Measurements from ENCODE around the gene EVA1C. TPM values are rescaled to one million over a fixed set of nuclear protein-coding genes. Genes with fewer than 3 reads are reported as not detected.

Gene EVA1C
- total RNA-seq, 1 experiment from 2014 or later: 29.3 TPM

DNA sequence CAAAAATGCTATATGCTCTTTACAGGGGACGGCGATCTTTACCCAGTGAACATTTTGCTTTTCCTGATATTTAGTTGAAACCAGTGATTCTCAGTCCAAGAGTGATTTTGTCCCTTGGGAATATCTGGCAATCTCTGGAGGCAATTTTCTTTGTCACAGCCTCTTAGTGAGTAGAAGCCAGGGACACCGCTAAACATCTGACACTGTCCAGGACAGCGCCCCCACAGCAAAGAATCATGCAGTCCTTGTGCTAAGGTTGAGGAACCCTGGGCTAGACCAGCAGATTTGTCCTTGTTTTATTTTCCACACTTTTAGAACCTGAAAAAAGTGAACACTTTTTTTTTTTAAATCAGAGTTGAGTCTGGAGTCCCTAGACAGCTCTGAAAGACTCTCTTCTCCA lies 13.1 kb downstream of the EVA1C start:
- intact Hi-C loops (cut with micrococcal nuclease): no loop called here

DNA sequence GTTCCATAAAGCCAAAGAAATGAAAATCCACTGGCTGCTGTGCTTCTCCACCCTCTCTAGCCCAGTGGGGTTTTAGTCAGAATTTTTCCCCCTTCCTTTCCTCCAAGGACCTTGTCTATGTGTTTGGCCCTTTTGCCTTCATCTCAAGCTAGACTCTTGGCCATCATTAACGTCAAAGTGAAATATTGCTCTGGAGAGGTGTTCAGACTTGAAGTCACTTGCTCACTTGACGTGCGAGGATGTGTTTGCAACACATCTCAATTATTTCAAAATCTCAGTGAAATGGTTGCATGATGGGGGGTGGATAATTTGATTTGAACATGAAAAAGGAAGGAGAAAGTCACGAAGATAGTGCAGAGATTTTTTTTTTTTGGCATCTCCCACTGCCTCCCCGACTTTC lies 13.6 kb downstream of the EVA1C start:
- no peak overlapping the region for H3K4me3 ChIP-seq (replicated peaks in 1 of 2; ENCODE audit: low read depth in 1 of 2, low read length in 2 of 2)
- ChIA-PET POLR2A (no interaction called here), RAD21 (ENCODE audit: low non-redundant PET in 1 of 2, low total read pairs in 2 of 2, uncharacterized antibody in 2 of 2, unreplicated experiment in 2 of 2) (no interaction called here), CTCF (no interaction called here)
- no peak for ATAC-seq
- H3K4me2 ChIP-seq (ENCODE audit: low read length): peak overlapping the region; percentile 13
- intact Hi-C loops (cut with micrococcal nuclease): no loop called here
- H3K79me2 ChIP-seq (ENCODE audit: insufficient read depth, low read length): peaks cover 82% of the 10 kb centered on the region
- peaks cover 11 to 43% of the 10 kb centered on the region in 2 experiments; a peak in 3 of 4 replicates for H3K4me1 ChIP-seq (ENCODE audit: control insufficient read depth in 1 of 2, insufficient read depth in 2 of 2, low read length in 2 of 2)
- H3K9ac ChIP-seq (ENCODE audit: low read length): no peak overlapping the region
- no peak overlapping the region for H3K27ac ChIP-seq (ENCODE audit: low read depth, low read length)
- no peaks in the 10 kb centered on the region for H3K9me3 ChIP-seq (ENCODE audit: control insufficient read depth in 1 of 2, insufficient read depth in 1 of 2, low read depth in 1 of 2, low read length in 2 of 2)
- peaks cover 5% of the 10 kb centered on the region; the same call in 1 of the 2 replicates for H4K20me1 ChIP-seq (ENCODE audit: insufficient read depth)
- no peaks in the 10 kb centered on the region for H3K27me3 ChIP-seq (ENCODE audit: insufficient read depth, low read length)
- no peak overlapping the region for H2AFZ ChIP-seq (ENCODE audit: low read depth, low read length, poor library complexity, severe bottlenecking)
- H3K9me2 ChIP-seq (ENCODE audit: insufficient read depth): no peaks in the 10 kb centered on the region
- no TSS peak for BruUV-seq (replicated peaks)
- H3K36me3 ChIP-seq (ENCODE audit: control insufficient read depth in 1 of 2, insufficient read depth in 2 of 2, low read length in 2 of 2): peaks cover 0 to 3% of the 10 kb centered on the region in 2 experiments; a peak in 1 of 4 replicates
- DNase-seq (ENCODE audit: low read depth, low spot score): no peak
- TF ChIP-seq, protein P1, sequence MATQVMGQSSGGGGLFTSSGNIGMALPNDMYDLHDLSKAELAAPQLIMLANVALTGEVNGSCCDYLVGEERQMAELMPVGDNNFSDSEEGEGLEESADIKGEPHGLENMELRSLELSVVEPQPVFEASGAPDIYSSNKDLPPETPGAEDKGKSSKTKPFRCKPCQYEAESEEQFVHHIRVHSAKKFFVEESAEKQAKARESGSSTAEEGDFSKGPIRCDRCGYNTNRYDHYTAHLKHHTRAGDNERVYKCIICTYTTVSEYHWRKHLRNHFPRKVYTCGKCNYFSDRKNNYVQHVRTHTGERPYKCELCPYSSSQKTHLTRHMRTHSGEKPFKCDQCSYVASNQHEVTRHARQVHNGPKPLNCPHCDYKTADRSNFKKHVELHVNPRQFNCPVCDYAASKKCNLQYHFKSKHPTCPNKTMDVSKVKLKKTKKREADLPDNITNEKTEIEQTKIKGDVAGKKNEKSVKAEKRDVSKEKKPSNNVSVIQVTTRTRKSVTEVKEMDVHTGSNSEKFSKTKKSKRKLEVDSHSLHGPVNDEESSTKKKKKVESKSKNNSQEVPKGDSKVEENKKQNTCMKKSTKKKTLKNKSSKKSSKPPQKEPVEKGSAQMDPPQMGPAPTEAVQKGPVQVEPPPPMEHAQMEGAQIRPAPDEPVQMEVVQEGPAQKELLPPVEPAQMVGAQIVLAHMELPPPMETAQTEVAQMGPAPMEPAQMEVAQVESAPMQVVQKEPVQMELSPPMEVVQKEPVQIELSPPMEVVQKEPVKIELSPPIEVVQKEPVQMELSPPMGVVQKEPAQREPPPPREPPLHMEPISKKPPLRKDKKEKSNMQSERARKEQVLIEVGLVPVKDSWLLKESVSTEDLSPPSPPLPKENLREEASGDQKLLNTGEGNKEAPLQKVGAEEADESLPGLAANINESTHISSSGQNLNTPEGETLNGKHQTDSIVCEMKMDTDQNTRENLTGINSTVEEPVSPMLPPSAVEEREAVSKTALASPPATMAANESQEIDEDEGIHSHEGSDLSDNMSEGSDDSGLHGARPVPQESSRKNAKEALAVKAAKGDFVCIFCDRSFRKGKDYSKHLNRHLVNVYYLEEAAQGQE (IDR thresholded peaks at IDR 0.05; ENCODE audit: low read depth): no peak
- TF ChIP-seq RAD21 (IDR thresholded peaks at IDR 0.05; ENCODE audit: low read depth) (no peak), FOSL1 (IDR thresholded peaks at IDR 0.05; ENCODE audit: low read depth) (no peak), CBX3 (IDR thresholded peaks at IDR 0.05; ENCODE audit: low read depth) (no peak), EZH2phosphoT487 (IDR thresholded peaks at IDR 0.05; ENCODE audit: borderline replicate concordance) (no peak)
- TF ChIP-seq, protein P2, sequence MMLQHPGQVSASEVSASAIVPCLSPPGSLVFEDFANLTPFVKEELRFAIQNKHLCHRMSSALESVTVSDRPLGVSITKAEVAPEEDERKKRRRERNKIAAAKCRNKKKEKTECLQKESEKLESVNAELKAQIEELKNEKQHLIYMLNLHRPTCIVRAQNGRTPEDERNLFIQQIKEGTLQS (IDR thresholded peaks at IDR 0.05): no peak
- TF ChIP-seq, protein P3, sequence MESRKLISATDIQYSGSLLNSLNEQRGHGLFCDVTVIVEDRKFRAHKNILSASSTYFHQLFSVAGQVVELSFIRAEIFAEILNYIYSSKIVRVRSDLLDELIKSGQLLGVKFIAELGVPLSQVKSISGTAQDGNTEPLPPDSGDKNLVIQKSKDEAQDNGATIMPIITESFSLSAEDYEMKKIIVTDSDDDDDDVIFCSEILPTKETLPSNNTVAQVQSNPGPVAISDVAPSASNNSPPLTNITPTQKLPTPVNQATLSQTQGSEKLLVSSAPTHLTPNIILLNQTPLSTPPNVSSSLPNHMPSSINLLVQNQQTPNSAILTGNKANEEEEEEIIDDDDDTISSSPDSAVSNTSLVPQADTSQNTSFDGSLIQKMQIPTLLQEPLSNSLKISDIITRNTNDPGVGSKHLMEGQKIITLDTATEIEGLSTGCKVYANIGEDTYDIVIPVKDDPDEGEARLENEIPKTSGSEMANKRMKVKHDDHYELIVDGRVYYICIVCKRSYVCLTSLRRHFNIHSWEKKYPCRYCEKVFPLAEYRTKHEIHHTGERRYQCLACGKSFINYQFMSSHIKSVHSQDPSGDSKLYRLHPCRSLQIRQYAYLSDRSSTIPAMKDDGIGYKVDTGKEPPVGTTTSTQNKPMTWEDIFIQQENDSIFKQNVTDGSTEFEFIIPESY (IDR thresholded peaks at IDR 0.05; ENCODE audit: extremely low read depth, insufficient replicate concordance, low read length): no peak
- TF ChIP-seq, protein P4, sequence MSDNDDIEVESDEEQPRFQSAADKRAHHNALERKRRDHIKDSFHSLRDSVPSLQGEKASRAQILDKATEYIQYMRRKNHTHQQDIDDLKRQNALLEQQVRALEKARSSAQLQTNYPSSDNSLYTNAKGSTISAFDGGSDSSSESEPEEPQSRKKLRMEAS (IDR thresholded peaks at IDR 0.05): no peak

More for the DNA sequence above, 13.1 kb downstream of the EVA1C start:
- H3K9me3 ChIP-seq (ENCODE audit: control insufficient read depth in 1 of 2, insufficient read depth in 1 of 2, low read depth in 1 of 2, low read length in 2 of 2): no peaks in the 10 kb centered on the region
- no peak overlapping the region for H2AFZ ChIP-seq (ENCODE audit: low read depth, low read length, poor library complexity, severe bottlenecking)
- RAD21 ChIA-PET (ENCODE audit: low non-redundant PET in 1 of 2, low total read pairs in 2 of 2, uncharacterized antibody in 2 of 2, unreplicated experiment in 2 of 2): no interaction called here
- H3K79me2 ChIP-seq (ENCODE audit: insufficient read depth, low read length): peaks cover 86% of the 10 kb centered on the region
- H3K27ac ChIP-seq (ENCODE audit: low read depth, low read length): no peak overlapping the region
- TF ChIP-seq, protein P5, sequence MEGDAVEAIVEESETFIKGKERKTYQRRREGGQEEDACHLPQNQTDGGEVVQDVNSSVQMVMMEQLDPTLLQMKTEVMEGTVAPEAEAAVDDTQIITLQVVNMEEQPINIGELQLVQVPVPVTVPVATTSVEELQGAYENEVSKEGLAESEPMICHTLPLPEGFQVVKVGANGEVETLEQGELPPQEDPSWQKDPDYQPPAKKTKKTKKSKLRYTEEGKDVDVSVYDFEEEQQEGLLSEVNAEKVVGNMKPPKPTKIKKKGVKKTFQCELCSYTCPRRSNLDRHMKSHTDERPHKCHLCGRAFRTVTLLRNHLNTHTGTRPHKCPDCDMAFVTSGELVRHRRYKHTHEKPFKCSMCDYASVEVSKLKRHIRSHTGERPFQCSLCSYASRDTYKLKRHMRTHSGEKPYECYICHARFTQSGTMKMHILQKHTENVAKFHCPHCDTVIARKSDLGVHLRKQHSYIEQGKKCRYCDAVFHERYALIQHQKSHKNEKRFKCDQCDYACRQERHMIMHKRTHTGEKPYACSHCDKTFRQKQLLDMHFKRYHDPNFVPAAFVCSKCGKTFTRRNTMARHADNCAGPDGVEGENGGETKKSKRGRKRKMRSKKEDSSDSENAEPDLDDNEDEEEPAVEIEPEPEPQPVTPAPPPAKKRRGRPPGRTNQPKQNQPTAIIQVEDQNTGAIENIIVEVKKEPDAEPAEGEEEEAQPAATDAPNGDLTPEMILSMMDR (IDR thresholded peaks at IDR 0.05 in 2 of 3, conservative IDR thresholded peaks at IDR 0.05 in 1 of 3; ENCODE audit: borderline replicate concordance in 1 of 3, insufficient read depth in 1 of 3, low read depth in 2 of 3, low read length in 2 of 3): peak in 2 of 3 experiments; percentile 17 to 19; a peak in 2 of 6 replicates
- no peak for TF ChIP-seq SRF (IDR thresholded peaks at IDR 0.05; ENCODE audit: low read depth)
- no TSS peak for BruUV-seq (replicated peaks)
- H3K9ac ChIP-seq (ENCODE audit: low read length): no peak overlapping the region
- no peaks in the 10 kb centered on the region for H3K9me2 ChIP-seq (ENCODE audit: insufficient read depth)
- peaks cover 5% of the 10 kb centered on the region; the same call in 1 of the 2 replicates for H4K20me1 ChIP-seq (ENCODE audit: insufficient read depth)
- POLR2A ChIA-PET: no interaction called here
- ATAC-seq (peak; percentile 58; the same call in 1 of the 2 replicates), DNase-seq (ENCODE audit: low read depth, low spot score) (no peak)
- H3K27me3 ChIP-seq (ENCODE audit: insufficient read depth, low read length): no peaks in the 10 kb centered on the region
- H3K36me3 ChIP-seq (ENCODE audit: control insufficient read depth in 1 of 2, insufficient read depth in 2 of 2, low read length in 2 of 2): peaks cover 0 to 3% of the 10 kb centered on the region in 2 experiments; a peak in 1 of 4 replicates
- peaks cover 11 to 43% of the 10 kb centered on the region in 2 experiments; a peak in 3 of 4 replicates for H3K4me1 ChIP-seq (ENCODE audit: control insufficient read depth in 1 of 2, insufficient read depth in 2 of 2, low read length in 2 of 2)
- no peak overlapping the region for H3K4me2 ChIP-seq (ENCODE audit: low read length)
- no peak overlapping the region for H3K4me3 ChIP-seq (replicated peaks in 1 of 2; ENCODE audit: low read depth in 1 of 2, low read length in 2 of 2)
- CTCF ChIA-PET: no interaction called here

Measured in HCT116 (cell line).